IMR-90 (cell line): ENCODE results near the gene SYNGR1. TPM values are rescaled to one million over a fixed set of nuclear protein-coding genes. Genes with fewer than 3 reads are reported as not detected.

Source experiments
- ATAC-seq: fragments of 200-7000 bp; cut with Tn5 transposase; 2 replicates; pipeline ENCODE4 v1.9.1; 2020; ENCODE audit warnings: low read depth, mild to moderate bottlenecking, moderate library complexity
- BruUV-seq: library from RNA; stranded (reverse); fragments of 400-500 nt; replicated peaks from 2 replicates; lab custom pipeline; 2021; lab: Mats Ljungman, UMichigan
- CTCF ChIA-PET: fragments of 300-600 bp; formaldehyde crosslinking; extraction: SDS; loops from one replicate; lab custom pipeline; 2021; ENCODE audit warnings: antibody characterized with exemption; lab: Yijun Ruan, JAX
- POLR2A ChIA-PET: fragments of 300-600 bp; sonication (Branson Sonifier 250); formaldehyde crosslinking; loops from one replicate; lab custom pipeline; 2022; ENCODE audit warnings: antibody characterized with exemption; ENCODE audit not compliant: unreplicated experiment; lab: Charles Lee
- DNase-seq: peaks from one replicate; pipeline ENCODE4 v3.0.0; 2013
- H2AFZ ChIP-seq: replicated peaks from 2 replicates; pipeline ENCODE3; 2013; ENCODE audit warnings: low read length, mild to moderate bottlenecking; ENCODE audit not compliant: poor library complexity
- H2AK5ac ChIP-seq: 2 replicates; pipeline ENCODE4 v1.6.1; 2013; ENCODE audit warnings: low read depth, low read length, inconsistent platforms
- H2AK9ac ChIP-seq: replicated peaks from 2 replicates; pipeline ENCODE3; 2013; ENCODE audit warnings: mild to moderate bottlenecking, low read depth, low read length, moderate library complexity; ENCODE audit not compliant: poor library complexity
- H2BK120ac ChIP-seq: 2 replicates; pipeline ENCODE4 v1.6.1; 2013; ENCODE audit warnings: low read depth, low read length, inconsistent platforms
- H2BK15ac ChIP-seq: 3 replicates; pipeline ENCODE4 v1.6.1; 2013; ENCODE audit warnings: low read depth, low read length, inconsistent platforms
- H2BK20ac ChIP-seq: 2 replicates; pipeline ENCODE4 v1.6.1; 2013; ENCODE audit warnings: low read depth, mild to moderate bottlenecking, inconsistent platforms, low read length, moderate library complexity
- H2BK5ac ChIP-seq: 2 replicates; pipeline ENCODE4 v1.6.1; 2013; ENCODE audit warnings: mild to moderate bottlenecking, low read depth, low read length, inconsistent platforms; ENCODE audit not compliant: poor library complexity, severe bottlenecking
- H3K14ac ChIP-seq: replicated peaks from 2 replicates; pipeline ENCODE4 v1.6.1; 2013; ENCODE audit warnings: low read depth, low read length, inconsistent platforms
- H3K18ac ChIP-seq: 2 replicates; pipeline ENCODE4 v1.6.1; 2013; ENCODE audit warnings: low read depth, low read length, control low read depth
- H3K23ac ChIP-seq: 2 replicates; pipeline ENCODE4 v1.6.1; 2013; ENCODE audit warnings: low read depth, low read length, inconsistent platforms
- H3K27ac ChIP-seq: 2 replicates; pipeline ENCODE4 v1.5.1; 2013; ENCODE audit warnings: mild to moderate bottlenecking, control low read depth, low read length; ENCODE audit not compliant: insufficient read depth
- H3K27me3 ChIP-seq: 2 replicates; pipeline ENCODE4 v1.6.1; 2013; ENCODE audit warnings: low read length; ENCODE audit not compliant: control insufficient read depth, insufficient read depth
- H3K36me3 ChIP-seq: 2 replicates; pipeline ENCODE4 v1.6.1; 2013; ENCODE audit warnings: low read length, mixed read lengths; ENCODE audit not compliant: control insufficient read depth, insufficient read depth
- H3K4ac ChIP-seq: 2 replicates; pipeline ENCODE4 v1.6.1; 2013; ENCODE audit warnings: low read depth, low read length, inconsistent platforms
- H3K4me1 ChIP-seq: 2 replicates; pipeline ENCODE4 v1.6.1; 2013; ENCODE audit warnings: low read length, mixed read lengths; ENCODE audit not compliant: control insufficient read depth, insufficient read depth
- H3K4me2 ChIP-seq: 2 replicates; pipeline ENCODE4 v1.6.1; 2013; ENCODE audit warnings: low read depth, mild to moderate bottlenecking, control low read depth, low read length, moderate library complexity
- H3K4me3 ChIP-seq: 2 replicates; pipeline ENCODE4 v1.5.1; 2013; ENCODE audit warnings: low read depth, mild to moderate bottlenecking, control low read depth, low read length, moderate library complexity; ENCODE audit not compliant: insufficient read depth
- H3K56ac ChIP-seq: 2 replicates; pipeline ENCODE4 v1.6.1; 2013; ENCODE audit warnings: low read length, inconsistent platforms; ENCODE audit not compliant: insufficient read depth; ENCODE audit errors: extremely low read depth
- H3K79me1 ChIP-seq, 2 experiments: 2 replicates each; pipeline ENCODE4 v1.6.1; 2013; ENCODE audit warnings: low read length in 2 of 2, inconsistent platforms in 1 of 2, low read depth in 1 of 2
- H3K9ac ChIP-seq: 2 replicates; pipeline ENCODE4 v1.6.1; 2013; ENCODE audit warnings: low read depth, low read length, control low read depth
- H3K9me1 ChIP-seq: 2 replicates; pipeline ENCODE4 v1.6.1; 2013; ENCODE audit warnings: low read length, inconsistent platforms; ENCODE audit not compliant: insufficient read depth
- H3K9me3 ChIP-seq: 2 replicates; pipeline ENCODE4 v1.6.1; 2013; ENCODE audit warnings: low read length; ENCODE audit not compliant: control insufficient read depth, insufficient read depth
- H4K20me1 ChIP-seq: 2 replicates; pipeline ENCODE4 v1.6.1; 2013; ENCODE audit warnings: low read length, inconsistent platforms; ENCODE audit not compliant: insufficient read depth
- H4K5ac ChIP-seq: 2 replicates; pipeline ENCODE4 v1.6.1; 2013; ENCODE audit warnings: mild to moderate bottlenecking, low read depth, low read length, control low read depth
- H4K8ac ChIP-seq, 2 experiments: 2 replicates each; pipeline ENCODE4 v1.6.1; 2013; ENCODE audit warnings: low read depth in 2 of 2, low read length in 2 of 2, control low read depth in 1 of 2, inconsistent platforms in 1 of 2
- H4K91ac ChIP-seq: 2 replicates; pipeline ENCODE4 v1.6.1; 2013; ENCODE audit warnings: low read depth, low read length, inconsistent platforms; ENCODE audit not compliant: insufficient read depth
- BHLHE40 ChIP-seq: fragments of 150-350 bp; IDR thresholded peaks from 2 replicates; pipeline ENCODE4 v1.6.1; 2016; ENCODE audit warnings: mild to moderate bottlenecking, low read depth, low read length
- CEBPB ChIP-seq: IDR thresholded peaks from 2 replicates; pipeline ENCODE4 v1.6.1; 2012; ENCODE audit warnings: low read depth, low read length, improper control_type of control experiment
- CHD1 ChIP-seq: IDR thresholded peaks from 2 replicates; pipeline ENCODE4 v1.6.1; 2012; ENCODE audit warnings: low read depth, low read length, improper control_type of control experiment
- FOS ChIP-seq: fragments of 150-350 bp; IDR thresholded peaks from 2 replicates; pipeline ENCODE4 v1.6.1; 2016; ENCODE audit warnings: low read depth, low read length
- MAFK ChIP-seq: IDR thresholded peaks from 2 replicates; pipeline ENCODE4 v1.6.1; 2012; ENCODE audit warnings: low read depth, low read length, improper control_type of control experiment
- MXI1 ChIP-seq: IDR thresholded peaks from 2 replicates; pipeline ENCODE4 v1.6.1; 2012; ENCODE audit warnings: low read depth, mild to moderate bottlenecking, low read length, moderate library complexity, borderline replicate concordance
- NFE2L2 ChIP-seq: fragments of 150-350 bp; IDR thresholded peaks from 2 replicates; pipeline ENCODE4 v1.6.1; 2016; ENCODE audit warnings: low read depth, mild to moderate bottlenecking, low read length
- POLR2A ChIP-seq: IDR thresholded peaks from 2 replicates; pipeline ENCODE4 v1.6.1; 2012; ENCODE audit warnings: mild to moderate bottlenecking, low read depth, low read length
- RAD21 ChIP-seq: IDR thresholded peaks from 2 replicates; pipeline ENCODE4 v1.6.1; 2012; ENCODE audit warnings: low read length, improper control_type of control experiment
- RCOR1 ChIP-seq: IDR thresholded peaks from 2 replicates; pipeline ENCODE4 v1.6.1; 2012; ENCODE audit warnings: mild to moderate bottlenecking, low read length, improper control_type of control experiment; ENCODE audit not compliant: insufficient replicate concordance
- RFX5 ChIP-seq: IDR thresholded peaks from 2 replicates; pipeline ENCODE4 v1.8.0; 2012; ENCODE audit warnings: low read depth, mild to moderate bottlenecking, low read length, moderate library complexity
- SMC3 ChIP-seq: fragments of 150-350 bp; IDR thresholded peaks from 2 replicates; pipeline ENCODE4 v1.6.1; 2016; ENCODE audit warnings: low read depth, mild to moderate bottlenecking, antibody characterized with exemption, low read length, moderate library complexity
- WGBS, 2 experiments: methylation state at CpG; one replicate each; pipeline versions ENCODE4 v1.1.5 to v1.1.7; 2013; ENCODE audit warnings: missing lambda C conversion rate in 2 of 2; ENCODE audit not compliant: insufficient read length in 1 of 2; ENCODE audit errors: extremely low coverage in 2 of 2; 5-methylcytosine and 5-hydroxymethylcytosine counted together
- dilution Hi-C: fragments of 300-500 bp; cut with HindIII; formaldehyde crosslinking; loops from one replicate; pipeline ENCODE4 v1.14.3; 2018; ENCODE audit warnings: low sequenced_read_pairs; ENCODE audit not compliant: unreplicated experiment
- in situ Hi-C: fragments of 300-500 bp; cut with MboI; formaldehyde crosslinking; loops from 3 replicates; pipeline ENCODE4 v1.14.3; 2019; ENCODE audit warnings: low sequenced_read_pairs, inconsistent platforms, mixed read lengths
- intact Hi-C: fragments of 100-400 bp; cut with micrococcal nuclease; formaldehyde crosslinking; loops from 2 replicates; pipeline ENCODE4 v1.10.0; 2022
- polyA plus RNA-seq, 3 experiments: library from polyadenylated mRNA; depleted of rRNA; stranded (reverse); fragments of >200 nt; gene quantifications; 2 replicates each; pipeline ENCODE4 v1.2.3, GENCODE V29; 2012; ENCODE audit warnings: low replicate concordance in 1 of 3
- total RNA-seq: library from RNA; depleted of rRNA; stranded (reverse); fragments of >200 nt; gene quantifications from 2 replicates; pipeline ENCODE4 v1.2.3, GENCODE V29; 2012
- TF ChIP-seq, protein P1 (sequence below): fragments of 150-350 bp; IDR thresholded peaks from 2 replicates; pipeline ENCODE4 v1.6.1; 2017; ENCODE audit warnings: mild to moderate bottlenecking, antibody characterized with exemption, low read length, low read depth
- TF ChIP-seq, protein P2 (sequence below): fragments of 150-350 bp; IDR thresholded peaks from 2 replicates; pipeline ENCODE4 v1.6.1; 2016; ENCODE audit warnings: low read depth, mild to moderate bottlenecking, low read length, moderate library complexity, borderline replicate concordance

SYNGR1 gene
- total and polyA plus RNA-seq, 2 of the 4 experiments (the other 2 are of a cell fraction): 6.3 to 81.5 TPM

DNA sequence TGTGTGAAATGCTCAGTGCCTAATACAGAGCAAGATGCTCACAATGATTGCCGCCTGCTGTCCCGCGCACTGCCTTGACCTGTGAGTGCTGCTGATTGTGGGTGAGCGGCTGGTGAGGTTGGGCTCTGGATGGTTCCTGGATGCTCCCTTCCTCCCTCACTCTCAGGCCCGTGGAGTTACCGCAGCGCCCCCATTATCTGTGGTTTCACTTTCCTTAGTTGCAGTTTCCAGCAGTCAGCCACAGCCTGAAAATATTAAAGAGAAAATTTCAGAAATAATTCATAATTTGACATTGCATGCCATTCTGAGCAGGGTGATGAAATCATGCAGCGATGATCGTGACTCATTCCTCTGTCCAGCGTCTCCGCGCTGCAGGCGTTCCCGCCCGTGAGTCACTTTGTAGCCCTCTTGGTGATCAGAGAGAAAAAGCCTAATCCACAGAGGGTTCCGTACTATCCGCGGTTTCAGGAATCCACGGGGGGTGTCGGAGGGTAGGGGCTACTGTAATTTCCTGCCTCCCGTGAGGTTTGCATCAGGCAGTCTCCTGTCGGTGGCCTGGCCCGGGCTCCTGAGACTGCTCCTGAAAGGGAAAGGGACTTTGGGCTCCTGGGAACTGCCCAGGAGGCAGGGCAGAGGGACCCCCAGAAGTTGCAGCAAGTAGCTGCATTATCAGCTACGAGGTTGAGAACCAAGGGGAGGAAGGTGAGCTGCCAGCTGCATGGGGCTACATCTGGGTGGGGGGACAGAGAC lies 41.0 kb upstream of the SYNGR1 start:
- peak overlapping the region; percentile 47 for H3K9ac ChIP-seq
- intact Hi-C loops: loop anchor here (1.0 to 5.0 kb wide), 2 partner anchors 138 to 436 kb away; partner anchors contain the start of gene CBX6
- H4K5ac ChIP-seq: peak overlapping the region; percentile 87
- H3K4me2 ChIP-seq: peak overlapping the region; percentile 69
- in situ Hi-C loops: loop anchor here (10.0 kb wide), 1 partner anchor 444 kb away; no protein-coding TSS in a partner anchor
- peak overlapping the region; percentile 84 for H3K23ac ChIP-seq
- H3K27ac ChIP-seq: peak overlapping the region; percentile 71
- peak overlapping the region; percentile 95 for H3K14ac ChIP-seq
- WGBS, 2 experiments: 0% methylated on average over 2 of the region's 24 CpGs; no CpG with 5 or more reads in 1 of the 2 experiments
- dilution Hi-C loops: no loop called here
- no peak overlapping the region for H3K4me3 ChIP-seq
- ATAC-seq (peak; percentile 62), DNase-seq (peak; percentile 96)
- POLR2A ChIA-PET: no interaction called here
- H3K36me3 ChIP-seq: peaks cover 58% of the 10 kb centered on the region
- H3K27me3 ChIP-seq: no peaks in the 10 kb centered on the region
- peak overlapping the region; percentile 91; the same call in 2 of the 3 replicates for H2BK15ac ChIP-seq
- peak overlapping the region; percentile 85 for H2BK5ac ChIP-seq
- peak overlapping the region; percentile 70 for H3K18ac ChIP-seq
- H2AK5ac ChIP-seq: peak overlapping the region; percentile 98
- H3K4me1 ChIP-seq: peaks cover 17% of the 10 kb centered on the region
- no TSS peak for BruUV-seq
- no peaks in the 10 kb centered on the region for H3K9me3 ChIP-seq
- H2BK120ac ChIP-seq: peak overlapping the region; percentile 97
- H4K91ac ChIP-seq: peak overlapping the region; percentile 93
- peaks cover 9% of the 10 kb centered on the region for H3K9me1 ChIP-seq
- peak overlapping the region; percentile 95 for H2BK20ac ChIP-seq
- peak overlapping the region; percentile 64 for H2AFZ ChIP-seq
- H3K79me1 ChIP-seq: peaks cover 2 to 49% of the 10 kb centered on the region in 2 experiments
- peak overlapping the region; percentile 26 to 83; a peak in 3 of 4 replicates for H4K8ac ChIP-seq
- peak overlapping the region; percentile 98 for H3K4ac ChIP-seq
- H3K56ac ChIP-seq: peak overlapping the region; percentile 62; the same call in 1 of the 2 replicates
- H4K20me1 ChIP-seq: peaks cover 59% of the 10 kb centered on the region
- peak overlapping the region; percentile 95 for H2AK9ac ChIP-seq
- CTCF ChIA-PET: interaction anchor here (1.0 to 1.2 kb wide), 2 partner anchors 9 to 139 kb away, joined by 3 read pairs; no protein-coding TSS in a partner anchor
- TF ChIP-seq, protein P1, sequence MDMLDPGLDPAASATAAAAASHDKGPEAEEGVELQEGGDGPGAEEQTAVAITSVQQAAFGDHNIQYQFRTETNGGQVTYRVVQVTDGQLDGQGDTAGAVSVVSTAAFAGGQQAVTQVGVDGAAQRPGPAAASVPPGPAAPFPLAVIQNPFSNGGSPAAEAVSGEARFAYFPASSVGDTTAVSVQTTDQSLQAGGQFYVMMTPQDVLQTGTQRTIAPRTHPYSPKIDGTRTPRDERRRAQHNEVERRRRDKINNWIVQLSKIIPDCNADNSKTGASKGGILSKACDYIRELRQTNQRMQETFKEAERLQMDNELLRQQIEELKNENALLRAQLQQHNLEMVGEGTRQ: no peak
- TF ChIP-seq RCOR1: peak; percentile 62
- peak; percentile 98 for TF ChIP-seq CEBPB
- TF ChIP-seq CHD1: no peak
- TF ChIP-seq, protein P2, sequence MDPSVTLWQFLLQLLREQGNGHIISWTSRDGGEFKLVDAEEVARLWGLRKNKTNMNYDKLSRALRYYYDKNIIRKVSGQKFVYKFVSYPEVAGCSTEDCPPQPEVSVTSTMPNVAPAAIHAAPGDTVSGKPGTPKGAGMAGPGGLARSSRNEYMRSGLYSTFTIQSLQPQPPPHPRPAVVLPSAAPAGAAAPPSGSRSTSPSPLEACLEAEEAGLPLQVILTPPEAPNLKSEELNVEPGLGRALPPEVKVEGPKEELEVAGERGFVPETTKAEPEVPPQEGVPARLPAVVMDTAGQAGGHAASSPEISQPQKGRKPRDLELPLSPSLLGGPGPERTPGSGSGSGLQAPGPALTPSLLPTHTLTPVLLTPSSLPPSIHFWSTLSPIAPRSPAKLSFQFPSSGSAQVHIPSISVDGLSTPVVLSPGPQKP: no peak
- no peak; the same call in 1 of the 2 replicates for TF ChIP-seq RAD21
- TF ChIP-seq BHLHE40: peak; percentile 71
- TF ChIP-seq RFX5: no peak
- TF ChIP-seq SMC3: no peak
- no peak; the same call in none of the 2 replicates for TF ChIP-seq POLR2A
- TF ChIP-seq FOS: peak; percentile 99
- TF ChIP-seq MXI1: no peak
- no peak for TF ChIP-seq NFE2L2
- TF ChIP-seq MAFK: no peak
